Cardiac fibroblast (primary cell): ENCODE measurements around the gene NUDT2.

Source experiments
- DNase-seq, 2 donors: peaks; one replicate each; pipeline versions ENCODE4 v3.0.0 to v3.0.0-alpha.2; 2010; ENCODE audit warnings: low read depth in 2 of 2
- H3K4me3 ChIP-seq, 2 donors: replicated peaks in 1 of 2; 1 replicate in 1 of 2; 2 replicates in 1 of 2; pipeline ENCODE4 v1.5.1; 2011; ENCODE audit warnings: low read depth in 2 of 2, low read length in 2 of 2, mild to moderate bottlenecking in 2 of 2, moderate library complexity in 1 of 2
- TF ChIP-seq, protein P1 (sequence below): IDR thresholded peaks from one replicate; pipeline ENCODE4 v1.5.1; 2011; ENCODE audit warnings: low read depth, mild to moderate bottlenecking, low read length, inconsistent platforms

Gene NUDT2

DNA sequence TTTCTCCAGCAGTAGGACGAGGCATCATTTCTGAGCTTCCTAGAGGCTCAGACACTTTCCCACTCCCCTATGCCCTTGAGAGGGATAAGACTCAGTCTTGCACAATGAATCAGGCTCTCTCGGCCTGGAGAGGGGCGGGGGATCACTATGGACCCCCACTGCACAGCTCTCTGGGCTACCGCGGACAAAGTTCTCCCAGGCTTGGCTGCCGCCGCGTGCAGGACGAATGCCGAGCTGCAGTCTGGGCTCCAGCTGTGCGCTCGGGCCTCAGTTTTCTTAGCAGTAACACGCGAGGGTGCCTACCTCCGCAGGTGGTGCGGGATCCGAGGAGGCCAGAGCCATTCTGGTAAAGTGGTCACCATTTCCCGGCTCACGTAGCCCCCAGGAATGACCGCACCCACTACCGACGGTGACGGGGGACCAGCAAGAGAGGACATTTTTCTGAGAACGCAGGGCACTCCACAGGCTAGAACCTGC, 50.7 kb downstream of the NUDT2 start:
- peak overlapping the region in 1 of 2 donors; percentile 47 for H3K4me3 ChIP-seq
- DNase-seq: no peak
- TF ChIP-seq, protein P1, sequence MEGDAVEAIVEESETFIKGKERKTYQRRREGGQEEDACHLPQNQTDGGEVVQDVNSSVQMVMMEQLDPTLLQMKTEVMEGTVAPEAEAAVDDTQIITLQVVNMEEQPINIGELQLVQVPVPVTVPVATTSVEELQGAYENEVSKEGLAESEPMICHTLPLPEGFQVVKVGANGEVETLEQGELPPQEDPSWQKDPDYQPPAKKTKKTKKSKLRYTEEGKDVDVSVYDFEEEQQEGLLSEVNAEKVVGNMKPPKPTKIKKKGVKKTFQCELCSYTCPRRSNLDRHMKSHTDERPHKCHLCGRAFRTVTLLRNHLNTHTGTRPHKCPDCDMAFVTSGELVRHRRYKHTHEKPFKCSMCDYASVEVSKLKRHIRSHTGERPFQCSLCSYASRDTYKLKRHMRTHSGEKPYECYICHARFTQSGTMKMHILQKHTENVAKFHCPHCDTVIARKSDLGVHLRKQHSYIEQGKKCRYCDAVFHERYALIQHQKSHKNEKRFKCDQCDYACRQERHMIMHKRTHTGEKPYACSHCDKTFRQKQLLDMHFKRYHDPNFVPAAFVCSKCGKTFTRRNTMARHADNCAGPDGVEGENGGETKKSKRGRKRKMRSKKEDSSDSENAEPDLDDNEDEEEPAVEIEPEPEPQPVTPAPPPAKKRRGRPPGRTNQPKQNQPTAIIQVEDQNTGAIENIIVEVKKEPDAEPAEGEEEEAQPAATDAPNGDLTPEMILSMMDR: no peak

DNA sequence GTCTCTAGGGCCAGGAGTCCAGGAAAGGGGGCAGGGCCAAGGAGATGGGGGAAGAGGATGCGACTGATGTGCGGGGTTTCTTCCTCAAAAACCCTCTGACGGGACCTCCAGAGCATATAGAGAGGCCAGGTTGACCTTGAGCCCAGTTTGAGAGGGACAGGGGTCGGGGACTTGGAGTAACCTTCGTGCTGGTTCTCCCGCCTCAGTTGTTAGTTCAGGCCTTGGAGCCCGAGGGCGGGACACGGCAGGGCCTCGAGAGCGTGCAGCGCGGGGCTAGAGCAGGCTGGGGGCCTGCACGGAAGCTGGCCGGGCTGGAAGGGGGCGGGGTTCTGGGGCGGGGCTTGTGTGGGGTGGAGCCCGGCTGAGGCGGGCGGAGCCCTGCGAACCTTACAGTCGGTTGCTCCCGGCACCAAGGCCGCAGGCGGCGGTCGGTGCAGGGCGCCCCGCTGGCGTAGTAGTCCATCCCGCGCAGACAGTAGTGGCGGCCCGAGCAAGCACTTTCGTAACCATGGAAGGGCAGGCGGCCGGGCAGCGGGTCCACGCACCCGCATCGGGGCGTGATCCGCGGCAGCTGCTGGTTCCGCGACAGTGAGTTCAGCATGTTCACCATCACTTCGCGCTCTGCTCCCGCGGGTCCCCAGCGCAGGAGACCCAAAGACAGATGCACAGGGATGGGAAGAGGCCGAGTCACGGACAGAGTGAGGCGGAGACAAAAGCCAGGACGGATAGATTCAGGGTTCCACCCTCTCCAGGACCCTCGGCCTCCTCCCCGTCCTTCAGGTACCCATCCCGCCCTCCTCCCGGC, 51.3 kb downstream of the NUDT2 start:
- peak overlapping the region; percentile 47 to 49 for H3K4me3 ChIP-seq
- TF ChIP-seq, protein P1: no peak
- peak; percentile 69 to 81 for DNase-seq

DNA sequence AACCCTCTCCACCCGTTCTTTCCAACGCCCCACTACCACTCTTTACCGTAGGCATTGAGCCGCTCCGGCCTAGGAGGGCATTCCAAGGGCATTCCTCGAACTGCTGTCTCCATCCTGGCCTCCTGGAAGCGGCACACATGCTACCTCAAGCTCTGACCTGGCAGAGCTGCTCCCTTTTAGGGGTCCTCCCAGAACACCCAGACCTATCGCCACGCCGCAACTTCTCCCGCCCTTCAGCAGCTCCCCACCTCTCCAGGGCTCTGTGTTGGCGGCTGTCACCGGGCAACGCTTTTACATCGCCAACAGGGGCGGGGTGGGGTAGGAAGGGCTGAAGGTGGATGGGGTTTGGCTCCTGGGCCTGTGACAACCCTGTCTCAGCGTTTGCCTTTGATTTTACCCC, 52.0 kb downstream of the NUDT2 start:
- DNase-seq: no peak
- TF ChIP-seq, protein P1: no peak
- H3K4me3 ChIP-seq: peak overlapping the region; percentile 47 to 49

DNA sequence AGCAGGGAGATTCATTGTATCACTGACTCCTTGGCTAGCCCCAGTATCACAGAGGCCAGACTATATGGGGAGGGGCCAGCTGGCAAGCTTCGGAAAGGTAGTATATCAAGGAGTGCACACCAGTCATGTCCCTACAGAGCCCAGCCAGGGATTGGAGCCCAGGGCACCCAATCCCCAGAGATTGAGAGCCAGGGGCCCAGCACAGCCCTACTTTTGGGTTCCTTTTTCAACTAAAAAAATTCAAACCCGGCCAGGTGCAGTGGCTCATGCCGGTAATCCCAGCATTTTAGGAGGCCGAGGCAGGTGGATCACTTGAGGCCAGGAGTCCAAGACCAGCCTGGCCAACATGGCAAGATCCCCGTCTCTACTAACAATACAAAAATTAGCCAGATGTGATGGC, 52.7 kb downstream of the NUDT2 start:
- TF ChIP-seq, protein P1: no peak
- no peak for DNase-seq
- H3K4me3 ChIP-seq: no peak overlapping the region

DNA sequence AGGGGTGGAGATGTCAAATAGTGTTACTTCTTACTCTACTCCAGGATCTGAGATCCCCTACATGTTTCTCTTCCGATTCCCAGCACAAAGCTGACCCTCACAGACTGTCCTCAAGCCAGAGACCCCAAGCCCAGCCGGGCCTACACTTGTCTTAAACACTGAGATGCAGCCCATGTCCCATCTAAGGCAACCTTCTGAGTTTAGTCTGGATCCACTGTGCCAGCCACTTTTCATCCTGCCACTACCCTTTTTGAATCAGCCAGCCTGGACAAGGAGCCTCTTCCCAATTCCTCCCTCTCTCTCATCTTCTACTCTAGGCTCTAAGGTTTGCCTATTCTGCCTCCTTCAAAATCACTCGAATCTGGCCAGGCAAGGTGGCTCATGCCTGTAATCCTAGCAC, 53.5 kb downstream of the NUDT2 start:
- TF ChIP-seq, protein P1: no peak
- DNase-seq: no peak

DNA sequence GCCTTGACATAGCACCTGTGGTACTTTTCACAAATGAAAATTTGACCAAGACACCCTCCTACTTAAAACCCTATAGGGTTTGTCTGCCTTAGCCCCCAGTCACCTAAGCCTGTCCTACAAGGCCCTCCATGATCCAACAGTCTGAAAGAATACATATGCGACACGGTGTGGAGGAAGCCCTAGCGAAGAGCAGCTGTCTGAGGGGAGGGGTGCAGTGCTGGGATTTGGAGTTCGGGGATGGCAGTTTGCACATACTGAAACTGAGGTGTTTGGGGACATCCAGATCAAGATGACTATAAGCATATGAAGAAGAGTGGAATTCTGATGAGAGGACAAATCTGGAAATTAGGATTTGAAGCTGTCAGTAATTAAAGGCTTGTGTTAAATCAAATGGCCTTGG, 54.5 kb downstream of the NUDT2 start:
- TF ChIP-seq, protein P1: no peak
- DNase-seq: no peak

More for the DNA sequence above, 53.5 kb downstream of the NUDT2 start:
- no peak overlapping the region for H3K4me3 ChIP-seq

More for the DNA sequence above, 54.5 kb downstream of the NUDT2 start:
- no peak overlapping the region for H3K4me3 ChIP-seq
